Neuronal stem cell (in vitro differentiated cells): ENCODE data around the gene DUSP7.

Experiments used
- DNase-seq: peaks from one replicate; pipeline ENCODE4 v3.0.0-alpha.2; 2013; ENCODE audit warnings: low spot score
- H2AFZ ChIP-seq: one replicate; pipeline ENCODE4 v1.6.1; 2013; ENCODE audit warnings: mild to moderate bottlenecking, low read length, inconsistent platforms
- H2AK5ac ChIP-seq: 2 replicates; pipeline ENCODE4 v1.6.1; 2013; ENCODE audit warnings: low read depth, mild to moderate bottlenecking, inconsistent platforms, low read length, moderate library complexity, mixed read lengths
- H2BK120ac ChIP-seq: 2 replicates; pipeline ENCODE4 v1.6.1; 2013; ENCODE audit warnings: low read depth, mild to moderate bottlenecking, inconsistent platforms, low read length, moderate library complexity, mixed read lengths
- H2BK12ac ChIP-seq: one replicate; pipeline ENCODE4 v1.6.1; 2013; ENCODE audit warnings: low read length, inconsistent platforms
- H2BK15ac ChIP-seq: 2 replicates; pipeline ENCODE4 v1.6.1; 2013; ENCODE audit warnings: mild to moderate bottlenecking, low read length, inconsistent platforms, mixed read lengths
- H2BK5ac ChIP-seq: one replicate; pipeline ENCODE4 v1.6.1; 2013; ENCODE audit warnings: inconsistent platforms, mild to moderate bottlenecking, low read length, moderate library complexity
- H3K14ac ChIP-seq: one replicate; pipeline ENCODE4 v1.6.1; 2013; ENCODE audit warnings: low read length, inconsistent platforms
- H3K18ac ChIP-seq: 2 replicates; pipeline ENCODE4 v1.6.1; 2013; ENCODE audit warnings: low read length, inconsistent platforms
- H3K23ac ChIP-seq: 2 replicates; pipeline ENCODE4 v1.6.1; 2013; ENCODE audit warnings: low read depth, mild to moderate bottlenecking, mixed read lengths, low read length, inconsistent platforms; ENCODE audit not compliant: poor library complexity
- H3K27ac ChIP-seq: replicated peaks from 3 replicates; pipeline ENCODE4 v1.5.1; 2013; ENCODE audit warnings: low read length, inconsistent platforms
- H3K27me3 ChIP-seq, 3 experiments: 2 replicates each; pipeline ENCODE4 v1.6.1; 2013; ENCODE audit warnings: low read length in 3 of 3, mild to moderate bottlenecking in 2 of 3, inconsistent platforms in 1 of 3, low read depth in 1 of 3, mixed read lengths in 1 of 3, moderate library complexity in 1 of 3; ENCODE audit not compliant: control insufficient read depth in 3 of 3, insufficient read depth in 3 of 3
- H3K36me3 ChIP-seq, 2 donors: replicated peaks in 1 of 2; 2 replicates each; pipeline ENCODE4 v1.6.1; 2013; ENCODE audit warnings: low read length in 2 of 2; ENCODE audit not compliant: control insufficient read depth in 2 of 2, insufficient read depth in 2 of 2
- H3K4ac ChIP-seq: 2 replicates; pipeline ENCODE4 v1.6.1; 2013; ENCODE audit warnings: inconsistent platforms, mild to moderate bottlenecking, low read length, moderate library complexity
- H3K4me1 ChIP-seq, 2 donors: 1 replicate in 1 of 2; 2 replicates in 1 of 2; pipeline ENCODE4 v1.6.1; 2013; ENCODE audit warnings: low read length in 2 of 2, low read depth in 1 of 2; ENCODE audit not compliant: control insufficient read depth in 2 of 2, insufficient read depth in 1 of 2
- H3K4me2 ChIP-seq: one replicate; pipeline ENCODE4 v1.6.1; 2013; ENCODE audit warnings: mild to moderate bottlenecking, low read length, inconsistent platforms; ENCODE audit not compliant: insufficient read depth, poor library complexity, severe bottlenecking
- H3K4me3 ChIP-seq, 2 donors: 2 replicates each; pipeline ENCODE4 v1.5.1; 2013; ENCODE audit warnings: low read length in 2 of 2, mild to moderate bottlenecking in 2 of 2, inconsistent platforms in 1 of 2, moderate library complexity in 1 of 2
- H3K79me1 ChIP-seq: one replicate; pipeline ENCODE4 v1.6.1; 2013; ENCODE audit warnings: low read depth, mild to moderate bottlenecking, inconsistent platforms, low read length, moderate library complexity
- H3K9ac ChIP-seq: one replicate; pipeline ENCODE4 v1.6.1; 2013; ENCODE audit warnings: mild to moderate bottlenecking, low read depth, low read length, inconsistent platforms; ENCODE audit not compliant: poor library complexity
- H3K9me3 ChIP-seq, 2 donors: replicated peaks in 1 of 2; 2 replicates each; pipeline versions ENCODE3 to v1.6.1; 2013; ENCODE audit warnings: low read length in 2 of 2, mild to moderate bottlenecking in 2 of 2, inconsistent platforms in 1 of 2, low read depth in 1 of 2, mixed read lengths in 1 of 2, moderate library complexity in 1 of 2; ENCODE audit not compliant: control insufficient read depth in 2 of 2, insufficient read depth in 1 of 2
- H4K8ac ChIP-seq: one replicate; pipeline ENCODE4 v1.6.1; 2013; ENCODE audit warnings: low read depth, mild to moderate bottlenecking, inconsistent platforms, low read length, moderate library complexity
- H4K91ac ChIP-seq: one replicate; pipeline ENCODE4 v1.6.1; 2013; ENCODE audit warnings: low read length, low read depth, mild to moderate bottlenecking, inconsistent platforms; ENCODE audit not compliant: poor library complexity
- WGBS, 2 donors: extraction: QIAGEN DNeasy Blood & Tissue Kit; methylation state at CpG; one replicate each; pipeline ENCODE4 v1.1.7; 2013; ENCODE audit warnings: missing lambda C conversion rate in 2 of 2, mixed read lengths in 1 of 2; ENCODE audit not compliant: insufficient read length in 2 of 2, insufficient replicate concordance in 1 of 2; ENCODE audit errors: extremely low coverage in 2 of 2; 5-methylcytosine and 5-hydroxymethylcytosine counted together

The DUSP7 gene

DNA sequence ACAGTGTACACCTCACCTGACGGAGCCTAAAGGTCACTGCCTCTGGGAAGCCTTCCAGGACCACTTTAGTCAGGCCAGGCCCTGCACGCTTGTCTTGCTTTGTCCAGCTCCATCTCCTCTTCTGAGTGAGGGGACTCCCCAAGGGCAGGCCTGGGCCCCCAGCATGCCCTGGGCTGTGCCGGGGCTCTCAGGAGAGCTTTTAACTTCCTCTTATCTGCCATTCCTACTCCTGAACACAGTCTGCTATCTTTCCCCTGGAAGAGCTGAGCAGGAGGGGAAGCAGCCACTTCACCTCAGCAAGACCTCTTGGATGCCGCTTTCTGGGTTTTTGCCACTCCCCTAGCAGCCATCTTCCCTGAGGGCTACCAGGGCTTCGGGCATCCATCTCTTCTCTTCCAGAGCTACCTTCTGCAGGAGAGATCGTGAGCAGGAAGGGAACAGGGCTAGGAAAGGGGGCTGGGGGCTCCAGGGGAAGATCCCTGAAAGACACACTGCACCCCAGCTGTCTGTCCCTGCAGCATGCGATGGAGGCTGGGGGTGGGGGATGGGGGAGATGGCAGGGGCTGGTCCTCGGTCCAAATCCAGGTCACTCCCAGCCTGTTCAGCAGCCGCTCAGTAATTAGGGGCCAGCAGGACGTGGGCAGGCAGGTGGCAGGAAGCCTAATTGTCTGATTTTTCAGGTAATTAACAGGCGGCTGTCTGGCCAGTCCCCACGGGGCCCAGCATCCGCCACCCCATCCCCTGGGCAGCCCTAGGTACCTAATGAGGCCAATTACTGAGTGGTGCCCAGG, 40.7 kb downstream of the DUSP7 start:
- Histone ChIP-seq H3K36me3 (no peaks in the 10 kb centered on the region), H3K4ac (peak overlapping the region; percentile 6), H4K91ac (no peak overlapping the region), H3K18ac (peak overlapping the region; percentile 67), H4K8ac (peak overlapping the region; percentile 84), H3K27ac (no peak overlapping the region), H3K4me3 (no peak overlapping the region), H2BK120ac (peak overlapping the region; percentile 49), H2AFZ (peak overlapping the region; percentile 40), H2AK5ac (peak overlapping the region; percentile 24), H3K9ac (peak overlapping the region; percentile 31), H3K4me2 (no peak overlapping the region), H3K23ac (no peak overlapping the region), H3K4me1 (peaks cover 1 to 10% of the 10 kb centered on the region in 2 donors), H2BK5ac (peak overlapping the region; percentile 25), H3K9me3 (no peaks in the 10 kb centered on the region), H3K14ac (peak overlapping the region; percentile 25), H3K27me3 (peaks cover 0 to 3% (median 0%) of the 10 kb centered on the region in 3 experiments), H2BK15ac (peak overlapping the region; percentile 50), H3K79me1 (no peaks in the 10 kb centered on the region), H2BK12ac (peak overlapping the region; percentile 58)
- no peak for DNase-seq
- WGBS, 2 donors, result no CpG with 5 or more reads among the region's 13 CpGs

DNA sequence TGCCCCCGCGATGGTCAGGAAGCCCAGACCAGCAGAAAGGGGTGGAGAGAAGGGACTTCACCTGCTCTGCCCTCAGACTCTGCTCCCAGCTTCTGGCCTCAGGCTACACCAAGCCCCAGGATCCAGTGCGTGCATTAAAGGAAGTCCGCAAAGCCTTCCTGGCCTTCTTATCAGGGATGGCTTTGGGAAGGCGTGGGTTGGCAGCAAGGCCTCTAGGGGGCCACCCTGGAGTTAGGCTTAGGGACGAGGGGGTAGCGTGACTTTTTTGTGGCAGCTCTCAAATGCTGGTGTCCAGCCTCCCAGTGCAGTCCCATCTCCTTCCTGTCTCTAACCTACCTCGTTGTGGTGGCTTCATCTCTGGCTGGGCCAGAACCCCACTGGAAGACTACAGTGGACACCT, 41.8 kb downstream of the DUSP7 start:
- Histone ChIP-seq H3K14ac (no peak overlapping the region), H2BK12ac (no peak overlapping the region), H2BK15ac (no peak overlapping the region), H2BK5ac (no peak overlapping the region), H3K4me3 (no peak overlapping the region), H3K18ac (peak overlapping the region; percentile 48), H3K23ac (no peak overlapping the region), H2AK5ac (no peak overlapping the region), H3K9me3 (no peaks in the 10 kb centered on the region), H2BK120ac (no peak overlapping the region), H3K79me1 (no peaks in the 10 kb centered on the region), H3K4ac (no peak overlapping the region), H3K27ac (no peak overlapping the region), H3K36me3 (no peaks in the 10 kb centered on the region), H4K91ac (no peak overlapping the region), H3K27me3 (no peaks in the 10 kb centered on the region), H3K9ac (no peak overlapping the region), H2AFZ (peak overlapping the region; percentile 52), H3K4me1 (peaks cover 1 to 8% of the 10 kb centered on the region in 2 donors), H3K4me2 (no peak overlapping the region), H4K8ac (no peak overlapping the region)
- no peak for DNase-seq
- WGBS, 2 donors, result no CpG with 5 or more reads among the region's 8 CpGs

DNA sequence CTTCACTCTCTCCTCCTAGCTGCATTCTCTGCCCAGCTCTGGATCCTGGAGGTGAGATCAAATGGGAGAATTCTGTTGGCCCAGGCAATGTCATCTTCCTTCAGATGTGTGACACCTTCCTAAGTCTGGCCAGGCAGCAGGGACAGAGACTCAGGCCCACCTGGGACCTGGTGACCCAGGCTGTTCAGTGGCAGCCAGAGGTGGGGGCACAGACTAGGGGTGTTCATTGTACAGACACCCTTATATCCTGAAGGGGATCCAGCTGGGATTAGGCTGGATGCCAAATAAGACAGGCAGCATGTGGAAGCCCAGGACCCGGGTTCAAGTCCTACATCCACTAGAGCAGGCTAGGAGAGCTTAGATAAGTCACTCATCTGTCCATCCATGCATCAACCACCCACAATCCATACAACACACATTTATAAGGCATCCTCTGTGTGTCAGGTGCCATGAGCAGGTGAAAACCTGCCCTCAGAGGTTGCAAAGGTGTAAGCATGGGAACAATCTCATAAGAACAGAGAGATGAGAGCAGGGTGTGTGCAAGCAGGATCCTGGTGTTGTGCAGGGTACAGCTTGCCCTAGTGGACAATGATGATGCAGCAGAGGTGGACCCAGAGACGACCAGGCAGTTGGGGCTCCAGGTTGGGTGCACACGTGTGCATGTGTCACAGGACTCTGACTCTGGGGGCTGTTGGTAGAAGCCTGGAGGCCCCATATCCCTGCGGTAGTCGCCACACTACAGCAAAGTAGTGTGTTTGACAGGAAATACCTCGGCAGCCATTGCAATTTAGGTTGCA, 42.4 kb downstream of the DUSP7 start:
- no CpG with 5 or more reads among the region's 6 CpGs for WGBS, 2 donors
- Histone ChIP-seq H3K27me3 (no peaks in the 10 kb centered on the region), H4K91ac (no peak overlapping the region), H3K14ac (no peak overlapping the region), H2AFZ (peak overlapping the region; percentile 52), H3K4me2 (no peak overlapping the region), H3K4me3 (no peak overlapping the region), H3K27ac (no peak overlapping the region), H2BK120ac (no peak overlapping the region), H3K18ac (peak overlapping the region; percentile 48), H2BK12ac (no peak overlapping the region), H3K9me3 (no peaks in the 10 kb centered on the region), H3K9ac (no peak overlapping the region), H3K23ac (no peak overlapping the region), H2BK15ac (no peak overlapping the region), H3K4ac (no peak overlapping the region), H3K4me1 (peaks cover 1 to 8% of the 10 kb centered on the region in 2 donors), H3K36me3 (no peaks in the 10 kb centered on the region), H2BK5ac (no peak overlapping the region), H2AK5ac (peak overlapping the region; percentile 57), H3K79me1 (no peaks in the 10 kb centered on the region), H4K8ac (no peak overlapping the region)
- DNase-seq, result no peak

DNA sequence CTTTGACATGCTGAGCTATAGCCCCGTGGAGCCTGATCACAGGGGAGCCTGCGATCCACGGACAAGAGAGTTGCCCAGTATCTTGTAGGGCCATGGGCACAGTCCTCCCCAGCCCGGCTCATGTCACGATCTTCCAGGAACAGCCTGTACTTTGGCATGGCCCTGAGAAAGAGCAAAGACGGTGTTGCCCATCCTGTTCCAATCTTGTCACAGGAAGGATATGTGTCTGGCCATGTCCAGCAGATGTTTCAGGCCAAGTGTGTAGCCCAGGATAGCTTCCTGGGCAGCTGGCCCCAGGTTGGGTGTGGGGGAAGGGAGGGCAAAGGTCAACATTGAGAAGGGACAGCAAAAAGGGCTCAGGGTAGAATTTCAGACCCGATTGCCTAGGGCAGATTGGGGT, 43.7 kb downstream of the DUSP7 start:
- H2BK15ac ChIP-seq, result no peak overlapping the region
- no peak overlapping the region for H4K91ac ChIP-seq
- no peak overlapping the region for H2AK5ac ChIP-seq
- DNase-seq, result no peak
- H3K27me3 ChIP-seq, result no peaks in the 10 kb centered on the region
- H2BK120ac ChIP-seq, result no peak overlapping the region
- H3K4me3 ChIP-seq, result no peak overlapping the region
- H3K14ac ChIP-seq, result no peak overlapping the region
- no peak overlapping the region for H3K27ac ChIP-seq
- no peak overlapping the region for H4K8ac ChIP-seq
- H3K9me3 ChIP-seq, result no peaks in the 10 kb centered on the region
- no peak overlapping the region for H3K4me2 ChIP-seq
- no CpG with 5 or more reads among the region's 7 CpGs for WGBS, 2 donors
- H2AFZ ChIP-seq, result no peak overlapping the region
- no peak overlapping the region for H3K18ac ChIP-seq
- no peaks in the 10 kb centered on the region for H3K79me1 ChIP-seq
- no peak overlapping the region for H3K4ac ChIP-seq
- peaks cover 1 to 8% of the 10 kb centered on the region in 2 donors for H3K4me1 ChIP-seq
- H2BK12ac ChIP-seq, result no peak overlapping the region
- H3K23ac ChIP-seq, result no peak overlapping the region
- no peaks in the 10 kb centered on the region for H3K36me3 ChIP-seq
- no peak overlapping the region for H3K9ac ChIP-seq
- H2BK5ac ChIP-seq, result no peak overlapping the region
